ENCODE data around the gene AEBP2. TPM values are rescaled to one million over a fixed set of nuclear protein-coding genes. Genes with fewer than 3 reads are reported as not detected.
"Not testable (repeated sequence)": the region's sequence is repeated elsewhere in the genome, so short reads cannot be mapped to it uniquely, and the experiment has no call there.

Gene AEBP2
- total RNA-seq, 1 donor from 2014 or later, result 36.5 TPM

DNA sequence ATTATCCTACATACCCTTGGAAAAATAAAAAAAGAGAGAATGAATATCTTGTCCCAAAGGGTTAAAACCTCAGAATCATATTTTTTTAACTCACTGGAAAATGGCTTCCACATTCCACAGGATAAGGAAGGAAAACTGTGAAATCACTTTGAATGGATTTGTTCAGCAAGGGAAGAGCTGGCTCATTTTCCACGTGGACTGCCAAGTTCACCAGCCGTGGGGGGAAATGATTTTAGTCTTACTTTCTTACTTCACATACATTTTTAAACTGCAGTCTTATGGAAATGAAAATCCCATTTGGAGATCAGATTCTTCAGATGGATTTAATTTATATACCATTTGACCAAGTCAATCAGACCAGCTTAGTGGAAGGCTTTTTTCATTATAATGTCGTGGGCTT, 29.9 kb upstream of the AEBP2 start:
- DNase-seq (ENCODE audit: low spot score), result no peak
- no peaks in the 10 kb centered on the region for H3K27me3 Mint-ChIP-seq (ENCODE audit: low read depth)
- no peaks in the 10 kb centered on the region for H3K36me3 Mint-ChIP-seq (ENCODE audit: low read depth)
- H3K4me3 Mint-ChIP-seq (ENCODE audit: unreplicated experiment), result peak overlapping the region; percentile 22
- TF ChIP-seq, protein P1, sequence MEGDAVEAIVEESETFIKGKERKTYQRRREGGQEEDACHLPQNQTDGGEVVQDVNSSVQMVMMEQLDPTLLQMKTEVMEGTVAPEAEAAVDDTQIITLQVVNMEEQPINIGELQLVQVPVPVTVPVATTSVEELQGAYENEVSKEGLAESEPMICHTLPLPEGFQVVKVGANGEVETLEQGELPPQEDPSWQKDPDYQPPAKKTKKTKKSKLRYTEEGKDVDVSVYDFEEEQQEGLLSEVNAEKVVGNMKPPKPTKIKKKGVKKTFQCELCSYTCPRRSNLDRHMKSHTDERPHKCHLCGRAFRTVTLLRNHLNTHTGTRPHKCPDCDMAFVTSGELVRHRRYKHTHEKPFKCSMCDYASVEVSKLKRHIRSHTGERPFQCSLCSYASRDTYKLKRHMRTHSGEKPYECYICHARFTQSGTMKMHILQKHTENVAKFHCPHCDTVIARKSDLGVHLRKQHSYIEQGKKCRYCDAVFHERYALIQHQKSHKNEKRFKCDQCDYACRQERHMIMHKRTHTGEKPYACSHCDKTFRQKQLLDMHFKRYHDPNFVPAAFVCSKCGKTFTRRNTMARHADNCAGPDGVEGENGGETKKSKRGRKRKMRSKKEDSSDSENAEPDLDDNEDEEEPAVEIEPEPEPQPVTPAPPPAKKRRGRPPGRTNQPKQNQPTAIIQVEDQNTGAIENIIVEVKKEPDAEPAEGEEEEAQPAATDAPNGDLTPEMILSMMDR (IDR thresholded peaks at IDR 0.05), result no peak
- H3K4me1 Mint-ChIP-seq (ENCODE audit: low read depth), result peaks cover 31% of the 10 kb centered on the region
- H3K27ac Mint-ChIP-seq (ENCODE audit: unreplicated experiment), result peak overlapping the region; percentile 92
- no peaks in the 10 kb centered on the region for H3K9me3 Mint-ChIP-seq (ENCODE audit: low read depth)

DNA sequence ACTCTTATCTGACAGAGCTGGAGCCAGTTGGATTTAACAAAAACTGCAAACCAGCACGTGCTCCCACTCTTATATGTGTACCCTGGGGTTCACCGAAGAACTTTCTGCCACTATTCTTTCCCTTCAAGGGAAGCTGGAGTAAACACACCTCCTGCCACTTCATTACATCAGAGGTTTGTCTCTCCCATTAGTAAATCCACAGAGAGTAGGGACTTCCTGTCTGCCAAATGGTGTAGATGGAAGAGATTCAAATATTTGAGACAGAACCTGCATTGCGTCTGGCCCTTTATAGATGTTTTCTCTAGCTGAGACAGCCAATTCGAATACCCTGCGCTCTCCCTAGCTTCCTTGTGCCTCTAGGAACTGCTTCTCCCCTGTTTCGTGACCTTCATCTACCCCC, 29.1 kb upstream of the AEBP2 start:
- Mint-ChIP-seq H3K4me1 (ENCODE audit: low read depth) (peaks cover 31% of the 10 kb centered on the region), H3K27me3 (ENCODE audit: low read depth) (no peaks in the 10 kb centered on the region), H3K4me3 (ENCODE audit: unreplicated experiment) (no peak overlapping the region), H3K27ac (ENCODE audit: unreplicated experiment) (peak overlapping the region; percentile 36), H3K36me3 (ENCODE audit: low read depth) (no peaks in the 10 kb centered on the region), H3K9me3 (ENCODE audit: low read depth) (no peaks in the 10 kb centered on the region)
- DNase-seq (ENCODE audit: low spot score), result no peak
- TF ChIP-seq, protein P1 (IDR thresholded peaks at IDR 0.05), result no peak

DNA sequence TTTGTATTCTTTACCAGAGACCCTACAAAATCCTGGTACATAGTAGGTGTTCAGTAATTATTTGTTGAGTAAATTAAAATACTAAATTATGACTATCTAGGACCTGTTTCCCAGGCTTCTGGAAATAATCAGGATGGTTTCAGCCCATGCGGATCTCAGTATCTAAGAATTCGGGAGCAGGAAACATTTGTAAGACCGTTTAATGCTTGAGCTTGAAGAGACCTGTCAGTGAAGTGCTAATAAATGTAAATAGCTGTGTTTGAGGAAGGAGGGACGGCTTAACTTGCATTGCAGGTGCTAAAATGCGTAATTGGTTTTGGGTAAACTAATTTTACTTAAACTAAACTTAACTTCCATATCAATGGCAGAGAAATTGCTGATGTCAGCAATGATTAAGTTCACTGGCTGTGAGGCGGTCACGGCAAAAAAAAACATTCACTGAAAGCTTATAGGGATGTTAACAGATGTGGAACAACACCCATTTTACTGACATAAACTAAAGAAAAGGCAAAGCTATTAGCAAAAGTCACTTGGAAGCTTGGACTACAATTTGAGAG, 28.6 kb upstream of the AEBP2 start:
- no peak for DNase-seq (ENCODE audit: low spot score)
- H3K27ac Mint-ChIP-seq (ENCODE audit: unreplicated experiment), result no peak overlapping the region
- no peaks in the 10 kb centered on the region for H3K36me3 Mint-ChIP-seq (ENCODE audit: low read depth)
- H3K4me1 Mint-ChIP-seq (ENCODE audit: low read depth), result peaks cover 31% of the 10 kb centered on the region
- no peaks in the 10 kb centered on the region for H3K27me3 Mint-ChIP-seq (ENCODE audit: low read depth)
- H3K4me3 Mint-ChIP-seq (ENCODE audit: unreplicated experiment), result no peak overlapping the region
- TF ChIP-seq, protein P1 (IDR thresholded peaks at IDR 0.05), result no peak
- H3K9me3 Mint-ChIP-seq (ENCODE audit: low read depth), result no peaks in the 10 kb centered on the region

DNA sequence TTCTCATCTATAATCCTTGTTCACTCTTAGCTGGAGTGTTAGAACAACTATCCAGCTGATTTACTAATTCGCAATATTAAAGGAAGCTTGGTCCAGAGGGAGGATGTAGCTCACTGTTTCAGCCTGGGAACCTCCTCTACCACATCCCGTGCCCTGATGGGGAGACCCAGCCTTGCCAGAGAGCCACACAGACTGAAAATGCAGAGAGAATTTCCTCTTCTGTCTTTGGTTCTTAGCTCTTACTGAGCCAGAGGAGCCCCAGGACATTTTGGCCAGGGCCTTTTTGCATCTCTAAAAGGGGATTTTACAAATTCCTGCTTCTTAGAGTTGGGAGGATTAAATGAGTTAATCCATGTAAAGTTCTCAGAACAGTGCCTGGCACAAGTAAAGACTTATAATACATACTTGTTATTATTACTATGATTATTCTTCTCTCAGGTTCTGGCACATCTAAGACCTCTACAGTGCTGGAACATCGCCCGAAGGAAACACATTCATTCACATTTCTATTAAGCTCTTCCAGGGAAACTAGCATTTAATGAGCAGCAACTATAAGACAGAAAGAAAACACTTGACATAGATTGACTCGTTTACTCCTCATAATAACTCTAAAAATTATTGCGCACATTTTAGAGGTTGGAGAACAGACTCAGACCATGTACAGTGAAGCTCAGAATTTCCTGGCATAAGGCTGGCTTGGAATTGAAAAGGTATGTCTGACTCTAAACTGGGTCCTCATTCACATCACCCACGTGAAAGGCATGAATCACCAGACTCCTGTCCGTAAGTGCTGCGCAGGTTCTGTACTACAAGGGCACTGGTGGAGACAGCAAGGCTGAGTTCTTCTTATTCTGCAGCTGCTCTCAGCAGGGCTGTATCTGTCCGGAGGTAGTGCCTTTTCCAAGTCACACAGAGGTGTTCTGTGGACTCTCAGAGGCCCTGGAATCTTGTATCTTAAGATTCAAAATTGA, 27.8 kb upstream of the AEBP2 start:
- Mint-ChIP-seq H3K4me3 (ENCODE audit: unreplicated experiment) (no peak overlapping the region), H3K9me3 (ENCODE audit: low read depth) (no peaks in the 10 kb centered on the region), H3K27ac (ENCODE audit: unreplicated experiment) (peak overlapping the region; percentile 4), H3K36me3 (ENCODE audit: low read depth) (no peaks in the 10 kb centered on the region), H3K4me1 (ENCODE audit: low read depth) (peaks cover 31% of the 10 kb centered on the region), H3K27me3 (ENCODE audit: low read depth) (no peaks in the 10 kb centered on the region)
- no peak for DNase-seq (ENCODE audit: low spot score)
- TF ChIP-seq, protein P1 (IDR thresholded peaks at IDR 0.05), result no peak

DNA sequence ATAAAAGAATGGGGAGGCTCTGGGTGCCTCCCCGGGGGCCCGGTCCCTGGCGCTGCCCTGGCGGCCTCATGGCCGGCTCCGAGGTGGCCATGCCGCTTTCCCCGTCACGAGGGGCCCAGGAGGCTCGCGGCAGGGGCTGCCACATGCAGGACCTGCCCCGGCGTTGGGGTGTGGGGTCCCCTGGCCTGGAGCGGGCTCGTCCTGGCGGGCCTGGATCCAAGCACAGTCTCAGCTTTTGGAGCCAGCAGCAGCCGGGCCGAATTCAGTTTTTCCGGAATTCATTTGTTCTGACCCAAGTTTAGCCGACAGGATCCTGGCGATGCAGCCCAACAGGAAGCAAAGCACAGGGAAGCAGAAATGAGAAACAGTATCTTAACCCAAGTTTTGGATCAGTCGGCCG, 26.4 kb upstream of the AEBP2 start:
- Mint-ChIP-seq H3K9me3 (ENCODE audit: low read depth) (no peaks in the 10 kb centered on the region), H3K36me3 (ENCODE audit: low read depth) (no peaks in the 10 kb centered on the region), H3K4me3 (ENCODE audit: unreplicated experiment) (no peak overlapping the region), H3K27ac (ENCODE audit: unreplicated experiment) (no peak overlapping the region), H3K4me1 (ENCODE audit: low read depth) (peaks cover 31% of the 10 kb centered on the region), H3K27me3 (ENCODE audit: low read depth) (no peaks in the 10 kb centered on the region)
- DNase-seq (ENCODE audit: low spot score), result no peak
- TF ChIP-seq, protein P1 (IDR thresholded peaks at IDR 0.05), result no peak

DNA sequence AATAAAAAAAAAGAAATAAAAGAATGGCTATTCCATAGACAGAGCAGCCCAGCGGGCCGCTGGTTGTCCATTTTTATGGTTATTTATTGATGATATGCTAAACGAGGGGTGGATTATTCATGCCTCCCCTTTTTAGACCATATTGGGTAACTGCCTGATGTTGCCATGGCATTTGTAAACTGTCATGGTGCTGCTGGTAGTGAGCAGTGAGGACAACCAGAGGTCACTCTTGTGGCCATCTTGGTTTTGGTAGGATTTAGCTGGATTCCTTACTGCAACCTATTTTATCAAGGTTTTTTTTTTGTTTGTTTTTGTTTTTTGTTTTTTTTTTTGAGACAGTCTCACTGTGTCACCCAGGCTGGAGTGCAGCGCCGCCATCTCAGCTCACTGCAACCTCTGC, 25.7 kb upstream of the AEBP2 start:
- H3K27ac Mint-ChIP-seq (ENCODE audit: unreplicated experiment); H3K36me3 Mint-ChIP-seq (ENCODE audit: low read depth); H3K9me3 Mint-ChIP-seq (ENCODE audit: low read depth); DNase-seq (ENCODE audit: low spot score); H3K27me3 Mint-ChIP-seq (ENCODE audit: low read depth); H3K4me3 Mint-ChIP-seq (ENCODE audit: unreplicated experiment): not testable (repeated sequence)
- peaks cover 28% of the 10 kb centered on the region for H3K4me1 Mint-ChIP-seq (ENCODE audit: low read depth)
